Central memory CD8-positive, alpha-beta T cell (primary cell): Measurements from ENCODE around the gene C10orf95.

ENCODE experiments used
- ATAC-seq: fragments of 150-1000 bp; cut with Tn5 transposase; replicated peaks from 2 replicates; pipeline ENCODE4 v1.10.0; 2022; ENCODE audit warnings: mild to moderate bottlenecking, moderate FRiP score, moderate number of reproducible peaks; ENCODE audit not compliant: poor library complexity, severe bottlenecking; ENCODE audit errors: extremely low read depth
- DNase-seq, 2 donors: peaks; one replicate each; pipeline ENCODE4 v3.0.0; 2021; ENCODE audit warnings: low spot score in 2 of 2
- H3K27ac Mint-ChIP-seq: one replicate; pipeline ENCODE4 v1.8.0; 2022; ENCODE audit warnings: low read depth, mild to moderate bottlenecking, moderate library complexity, mixed read lengths
- H3K27me3 Mint-ChIP-seq: one replicate; pipeline ENCODE4 v1.8.0; 2022; ENCODE audit warnings: mixed read lengths
- H3K36me3 Mint-ChIP-seq: one replicate; pipeline ENCODE4 v1.8.0; 2022; ENCODE audit warnings: mild to moderate bottlenecking, moderate library complexity, mixed read lengths; ENCODE audit not compliant: insufficient read depth
- H3K4me1 Mint-ChIP-seq: one replicate; pipeline ENCODE4 v1.8.0; 2022; ENCODE audit warnings: mixed read lengths
- H3K4me3 Mint-ChIP-seq: one replicate; pipeline ENCODE4 v1.8.0; 2022; ENCODE audit warnings: mild to moderate bottlenecking, moderate library complexity, mixed read lengths
- H3K9me3 Mint-ChIP-seq: one replicate; pipeline ENCODE4 v1.8.0; 2022; ENCODE audit warnings: mixed read lengths

Gene C10orf95

DNA sequence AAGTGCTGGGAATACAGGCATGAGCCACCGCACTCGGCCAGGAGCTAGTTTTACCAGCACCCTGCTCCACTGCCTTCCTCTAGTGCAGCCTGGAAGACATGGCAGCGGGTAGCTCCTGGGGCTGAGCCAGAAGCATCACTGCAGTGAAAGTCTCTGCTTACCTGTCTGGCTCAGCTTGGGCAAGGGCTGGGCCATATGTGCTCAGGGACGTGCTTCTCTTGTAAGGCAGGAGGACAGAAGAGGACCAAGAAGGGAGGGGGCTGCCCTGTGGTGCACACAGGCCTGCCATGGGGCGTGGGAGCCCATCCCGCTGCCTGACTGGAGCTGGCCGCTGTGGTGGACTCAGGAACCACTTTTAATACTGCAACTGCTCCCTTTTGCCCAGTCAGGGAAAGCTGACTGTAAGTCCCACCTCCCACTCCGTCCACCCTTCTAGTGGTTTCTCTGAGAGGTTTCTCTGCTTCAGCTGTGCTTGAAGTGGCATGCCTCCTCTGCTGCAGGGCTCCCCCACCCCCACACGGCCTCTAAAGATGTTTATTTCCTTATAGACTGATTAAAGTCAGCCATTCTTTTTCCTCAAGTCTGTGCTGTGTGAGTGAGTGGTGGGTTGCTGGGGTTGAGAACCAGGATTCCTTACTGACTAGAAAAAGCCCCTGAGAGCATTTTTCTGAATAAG lies 25.3 kb upstream of the C10orf95 start:
- Mint-ChIP-seq H3K27me3 (no peaks in the 10 kb centered on the region), H3K27ac (no peak overlapping the region), H3K4me1 (peaks cover 25% of the 10 kb centered on the region), H3K36me3 (peaks cover 28% of the 10 kb centered on the region), H3K4me3 (no peak overlapping the region), H3K9me3 (no peaks in the 10 kb centered on the region)
- ATAC-seq (no peak), DNase-seq (no peak)

DNA sequence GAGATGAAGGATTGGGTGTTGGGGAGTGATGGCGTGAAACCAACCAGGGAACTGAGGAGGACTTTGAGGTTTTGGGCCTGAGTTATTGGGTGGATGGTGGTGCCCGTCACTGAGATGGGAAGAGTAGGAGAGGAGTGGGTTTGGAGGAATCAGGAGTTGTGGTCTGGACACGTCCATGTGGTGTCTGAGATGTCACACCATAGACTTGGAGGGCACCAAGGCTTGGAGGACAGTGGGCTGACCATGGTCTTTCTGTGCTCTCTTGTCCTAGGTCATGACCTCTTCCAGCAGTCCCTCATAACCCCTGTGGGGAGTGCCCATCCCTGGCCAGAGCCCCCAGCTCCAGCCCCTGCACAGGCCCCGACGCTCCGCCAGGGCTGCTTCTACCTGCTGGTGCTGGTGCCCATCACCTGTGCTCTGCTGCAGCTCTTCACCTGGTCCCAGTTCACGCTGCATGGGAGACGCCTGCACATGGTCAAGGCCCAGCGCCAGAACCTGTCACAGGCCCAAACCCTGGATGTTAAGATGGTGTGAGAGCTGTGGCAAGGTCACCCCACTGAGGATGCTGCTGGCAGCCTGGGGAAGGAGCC lies 24.2 kb upstream of the C10orf95 start:
- Mint-ChIP-seq H3K36me3 (peaks cover 19% of the 10 kb centered on the region), H3K4me1 (peaks cover 25% of the 10 kb centered on the region), H3K4me3 (no peak overlapping the region), H3K27ac (no peak overlapping the region), H3K9me3 (no peaks in the 10 kb centered on the region), H3K27me3 (no peaks in the 10 kb centered on the region)
- ATAC-seq, result no peak
- no peak for DNase-seq

DNA sequence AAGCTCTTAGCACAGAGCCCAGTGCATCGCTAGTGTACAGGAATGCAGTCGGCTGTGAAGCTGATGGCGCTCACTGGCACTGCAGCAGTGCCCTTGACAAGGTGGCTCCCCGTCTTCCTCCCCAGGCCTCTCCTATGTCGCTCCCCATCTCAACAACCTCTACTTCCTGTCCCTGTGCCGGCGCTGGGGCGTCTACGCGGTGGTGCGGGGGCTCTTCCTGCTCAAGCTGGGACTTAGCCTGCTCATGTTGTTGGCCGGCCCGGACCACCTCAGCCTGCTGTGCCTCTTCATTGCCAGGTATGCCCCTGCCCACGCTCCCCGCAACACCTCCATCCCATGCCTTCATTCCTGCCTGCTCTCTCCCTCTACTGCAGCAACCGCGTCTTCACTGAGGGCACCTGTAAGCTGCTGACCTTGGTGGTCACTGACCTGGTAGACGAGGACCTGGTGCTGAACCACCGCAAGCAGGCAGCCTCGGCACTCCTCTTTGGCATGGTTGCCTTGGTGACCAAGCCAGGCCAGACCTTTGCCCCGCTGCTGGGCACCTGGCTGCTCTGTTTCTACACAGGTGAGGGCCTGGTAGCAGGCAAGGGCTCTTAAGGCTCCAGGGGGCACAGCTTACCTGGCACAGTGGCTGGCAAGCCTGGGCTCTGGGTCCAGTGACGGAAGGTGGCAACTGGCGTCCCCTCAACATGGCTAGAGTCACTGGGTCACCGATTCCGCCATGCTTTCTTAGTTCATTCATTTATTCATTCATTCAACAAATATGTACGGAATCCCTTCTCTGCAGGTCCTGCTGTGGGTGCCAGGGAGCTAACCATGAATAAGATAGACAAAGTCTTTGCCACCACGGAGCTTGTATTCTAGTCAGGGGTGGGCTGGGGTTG lies 22.3 kb upstream of the C10orf95 start:
- Mint-ChIP-seq H3K36me3 (peaks cover 9% of the 10 kb centered on the region), H3K9me3 (no peaks in the 10 kb centered on the region), H3K4me3 (peak overlapping the region; percentile 33), H3K4me1 (peaks cover 24% of the 10 kb centered on the region), H3K27me3 (no peaks in the 10 kb centered on the region), H3K27ac (peak overlapping the region; percentile 47)
- ATAC-seq, result peak; percentile 43
- DNase-seq, result no peak

DNA sequence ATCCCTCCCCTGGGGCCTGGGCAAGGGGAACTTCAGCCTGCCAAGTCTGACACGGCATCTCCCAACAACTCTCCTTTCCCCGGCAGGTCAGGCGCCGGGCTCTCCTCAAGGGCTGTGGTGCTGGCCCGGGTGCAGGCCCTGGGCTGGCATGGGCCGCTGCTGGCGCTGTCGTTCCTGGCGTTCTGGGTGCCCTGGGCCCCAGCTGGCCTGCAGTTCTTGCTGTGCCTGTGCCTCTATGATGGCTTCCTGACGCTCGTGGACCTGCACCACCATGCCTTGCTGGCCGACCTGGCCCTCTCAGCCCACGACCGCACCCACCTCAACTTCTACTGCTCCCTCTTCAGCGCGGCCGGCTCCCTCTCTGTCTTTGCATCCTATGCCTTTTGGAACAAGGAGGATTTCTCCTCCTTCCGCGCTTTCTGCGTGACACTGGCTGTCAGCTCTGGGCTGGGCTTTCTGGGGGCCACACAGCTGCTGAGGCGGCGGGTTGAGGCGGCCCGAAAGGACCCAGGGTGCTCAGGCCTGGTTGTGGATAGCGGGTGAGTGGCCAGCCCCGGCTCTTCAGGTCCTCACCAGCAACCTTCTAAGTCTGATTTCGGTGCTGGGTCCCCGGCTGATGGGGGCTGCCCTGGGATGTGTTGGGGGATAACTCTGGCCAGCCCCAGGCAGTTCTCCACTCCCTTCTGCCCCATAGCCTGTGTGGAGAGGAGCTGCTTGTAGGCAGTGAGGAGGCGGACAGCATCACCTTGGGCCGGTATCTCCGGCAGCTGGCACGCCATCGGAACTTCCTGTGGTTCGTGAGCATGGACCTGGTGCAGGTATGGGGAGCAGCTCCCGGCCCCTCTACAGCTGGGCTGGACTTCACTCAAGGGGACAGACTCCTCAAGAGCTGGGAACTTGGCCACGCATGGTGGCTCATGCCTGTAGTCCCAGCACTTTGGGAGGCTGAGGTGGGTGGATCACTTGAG lies 19.5 kb upstream of the C10orf95 start:
- Mint-ChIP-seq H3K27me3 (no peaks in the 10 kb centered on the region), H3K9me3 (no peaks in the 10 kb centered on the region), H3K4me1 (peaks cover 24% of the 10 kb centered on the region)

DNA sequence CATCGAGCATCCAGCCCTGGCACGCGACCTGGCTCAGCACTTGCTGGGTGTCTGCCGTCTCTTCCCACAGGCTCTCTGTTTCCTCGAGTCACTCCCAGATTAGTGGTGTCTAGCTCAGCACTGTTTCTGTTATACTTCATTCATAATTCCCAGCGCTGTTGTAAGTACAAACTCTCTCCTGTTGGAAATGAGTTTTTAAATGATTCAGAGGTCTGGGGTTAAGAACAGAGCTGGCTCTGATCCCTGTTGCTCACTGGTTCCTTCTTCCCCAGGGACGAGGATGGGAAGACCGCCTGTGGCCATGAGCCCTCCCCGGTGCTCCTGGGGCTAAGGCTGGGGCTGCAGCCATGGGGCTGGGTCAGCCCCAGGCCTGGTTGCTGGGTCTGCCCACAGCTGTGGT lies 17.3 kb upstream of the C10orf95 start:
- Mint-ChIP-seq H3K27ac (no peak overlapping the region), H3K4me3 (no peak overlapping the region), H3K9me3 (no peaks in the 10 kb centered on the region), H3K27me3 (no peaks in the 10 kb centered on the region), H3K36me3 (peaks cover 4% of the 10 kb centered on the region), H3K4me1 (peaks cover 17% of the 10 kb centered on the region)
- ATAC-seq, result no peak
- DNase-seq, result no peak

More for the DNA sequence above, 19.5 kb upstream of the C10orf95 start:
- DNase-seq (no peak), ATAC-seq (no peak)
- H3K36me3 Mint-ChIP-seq, result peaks cover 6% of the 10 kb centered on the region
- no peak overlapping the region for H3K4me3 Mint-ChIP-seq
- no peak overlapping the region for H3K27ac Mint-ChIP-seq

DNA sequence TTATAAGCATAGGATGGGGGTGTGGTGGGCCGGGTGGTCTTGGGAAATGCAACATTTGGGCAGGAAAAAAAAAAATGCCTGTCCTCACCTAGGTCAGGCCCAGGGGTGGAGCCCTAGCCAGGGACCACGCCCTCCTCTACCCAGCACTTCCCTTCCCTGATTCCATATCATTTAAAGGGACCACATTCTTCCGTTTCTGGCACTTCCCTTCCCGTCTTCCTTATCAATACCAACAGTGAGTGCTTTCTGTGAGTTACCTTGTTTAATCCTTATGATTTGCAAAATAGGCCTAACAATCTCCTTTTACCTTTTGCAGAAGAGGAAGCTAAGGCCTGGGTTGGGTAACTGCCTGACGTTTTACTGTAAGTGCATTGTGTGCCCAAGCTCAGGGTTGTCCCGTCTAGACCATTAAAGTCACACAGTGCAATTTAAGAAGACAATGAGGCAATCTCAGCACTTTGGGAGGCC lies 16.7 kb upstream of the C10orf95 start:
- ATAC-seq, result no peak
- no peak for DNase-seq

DNA sequence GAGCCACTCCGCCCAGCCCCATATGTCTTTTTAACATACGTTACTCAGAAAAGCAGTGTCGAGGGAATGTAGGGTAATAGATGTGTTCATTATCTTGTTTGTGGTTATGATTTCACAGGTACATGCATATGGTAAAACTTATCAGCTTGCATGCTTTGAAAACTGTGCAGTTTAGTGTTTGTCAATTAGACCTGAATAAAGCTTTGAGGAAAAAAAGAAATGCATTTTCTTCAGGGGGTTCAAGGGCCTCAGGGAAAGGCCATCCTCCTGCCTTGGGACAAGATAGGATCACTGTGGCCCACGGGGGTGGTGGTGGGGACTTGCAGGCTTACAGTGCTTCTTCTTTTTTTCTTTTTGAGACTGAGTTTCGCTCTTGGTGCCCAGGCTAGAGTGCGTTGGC lies 16.0 kb upstream of the C10orf95 start:
- H3K36me3 Mint-ChIP-seq, result peaks cover 1% of the 10 kb centered on the region
- no peak overlapping the region for H3K27ac Mint-ChIP-seq
- DNase-seq (no peak), ATAC-seq (no peak)
- no peaks in the 10 kb centered on the region for H3K9me3 Mint-ChIP-seq
- no peak overlapping the region for H3K4me3 Mint-ChIP-seq
- peaks cover 12% of the 10 kb centered on the region for H3K4me1 Mint-ChIP-seq
- no peaks in the 10 kb centered on the region for H3K27me3 Mint-ChIP-seq

More for the DNA sequence above, 16.7 kb upstream of the C10orf95 start:
- no peak overlapping the region for H3K4me3 Mint-ChIP-seq
- H3K4me1 Mint-ChIP-seq, result peaks cover 10% of the 10 kb centered on the region
- no peaks in the 10 kb centered on the region for H3K27me3 Mint-ChIP-seq
- H3K9me3 Mint-ChIP-seq, result no peaks in the 10 kb centered on the region
- H3K36me3 Mint-ChIP-seq, result peaks cover 1% of the 10 kb centered on the region
- H3K27ac Mint-ChIP-seq, result no peak overlapping the region

DNA sequence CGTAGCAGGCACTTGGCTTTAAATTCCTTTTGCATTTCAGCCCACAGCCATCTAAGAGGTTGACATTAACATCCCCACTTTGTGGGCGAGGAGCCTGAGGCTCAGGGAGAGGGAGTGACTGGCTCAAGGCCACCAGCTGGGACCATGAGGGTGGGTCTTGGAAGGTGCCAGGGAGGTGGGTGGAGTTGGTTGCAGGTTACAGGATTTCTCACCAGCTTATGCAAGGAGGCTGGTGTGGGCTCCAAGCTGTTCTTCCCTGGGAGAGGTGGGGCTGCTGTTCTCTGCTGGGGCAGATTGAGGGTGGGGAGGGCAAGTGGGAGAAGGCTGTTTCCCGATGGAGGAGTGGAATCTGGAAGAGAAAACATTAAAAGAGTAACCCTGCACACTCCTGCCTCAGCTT lies 14.1 kb upstream of the C10orf95 start:
- DNase-seq (no peak), ATAC-seq (no peak)
- H3K4me1 Mint-ChIP-seq, result peaks cover 30% of the 10 kb centered on the region
- H3K27me3 Mint-ChIP-seq, result no peaks in the 10 kb centered on the region
- H3K36me3 Mint-ChIP-seq, result peaks cover 8% of the 10 kb centered on the region
- no peak overlapping the region for H3K4me3 Mint-ChIP-seq
- no peaks in the 10 kb centered on the region for H3K9me3 Mint-ChIP-seq
- H3K27ac Mint-ChIP-seq, result no peak overlapping the region

DNA sequence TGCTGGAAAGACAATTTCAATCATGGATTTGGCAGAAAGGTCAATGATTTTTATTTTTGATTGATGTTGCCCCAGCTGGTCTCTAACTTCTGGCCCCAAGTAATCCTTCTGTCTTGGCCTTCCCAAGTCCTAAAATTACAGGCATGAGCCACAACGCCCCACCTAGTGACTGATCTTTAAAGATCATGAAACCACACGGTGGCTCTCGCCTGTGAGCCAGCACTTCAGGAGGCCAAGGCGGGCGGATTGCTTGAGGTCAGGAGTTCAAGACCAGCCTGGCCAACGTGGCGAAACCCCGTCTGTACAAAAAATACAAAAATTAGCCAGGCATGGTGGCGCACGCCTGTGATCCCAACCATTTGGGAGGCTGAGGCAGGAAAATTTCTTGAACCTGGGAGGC lies 12.6 kb upstream of the C10orf95 start:
- Mint-ChIP-seq H3K4me3 (no peak overlapping the region), H3K27ac (no peak overlapping the region)
- ATAC-seq, result no peak

DNA sequence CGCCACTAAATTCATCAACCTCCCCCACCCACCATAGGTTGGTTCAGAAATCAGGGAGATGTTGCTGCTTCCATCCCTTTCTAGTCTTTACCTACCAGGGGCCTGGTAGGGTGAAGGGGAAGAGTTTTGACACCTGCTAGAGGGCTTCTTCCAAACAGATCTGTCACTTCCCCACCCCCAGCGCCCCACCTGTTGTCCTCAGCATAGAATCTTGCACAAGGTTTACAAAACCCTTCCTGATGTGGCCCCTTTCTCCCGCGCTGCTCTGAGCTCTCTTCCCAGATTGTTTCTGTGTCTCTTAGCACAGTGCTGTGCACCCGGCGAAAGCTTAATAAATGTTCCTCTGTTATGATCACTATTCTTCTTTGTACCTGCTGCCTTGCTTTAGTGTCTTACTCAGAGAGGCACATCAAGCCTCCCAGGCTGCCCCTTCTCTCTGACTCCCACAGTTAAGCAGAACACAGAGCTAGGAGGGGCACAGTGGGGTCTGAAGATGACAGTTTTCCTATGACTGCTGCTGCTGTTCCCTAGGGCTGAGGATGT lies 11.2 kb upstream of the C10orf95 start:
- peak overlapping the region; percentile 93 for H3K4me3 Mint-ChIP-seq
- no peaks in the 10 kb centered on the region for H3K27me3 Mint-ChIP-seq
- peaks cover 8% of the 10 kb centered on the region for H3K36me3 Mint-ChIP-seq
- no peaks in the 10 kb centered on the region for H3K9me3 Mint-ChIP-seq
- peaks cover 25% of the 10 kb centered on the region for H3K4me1 Mint-ChIP-seq
- no peak for DNase-seq
- no peak for ATAC-seq
- no peak overlapping the region for H3K27ac Mint-ChIP-seq

More for the DNA sequence above, 12.6 kb upstream of the C10orf95 start:
- DNase-seq, result no peak
- peaks cover 8% of the 10 kb centered on the region for H3K36me3 Mint-ChIP-seq
- no peaks in the 10 kb centered on the region for H3K9me3 Mint-ChIP-seq
- H3K27me3 Mint-ChIP-seq, result no peaks in the 10 kb centered on the region
- peaks cover 25% of the 10 kb centered on the region for H3K4me1 Mint-ChIP-seq

DNA sequence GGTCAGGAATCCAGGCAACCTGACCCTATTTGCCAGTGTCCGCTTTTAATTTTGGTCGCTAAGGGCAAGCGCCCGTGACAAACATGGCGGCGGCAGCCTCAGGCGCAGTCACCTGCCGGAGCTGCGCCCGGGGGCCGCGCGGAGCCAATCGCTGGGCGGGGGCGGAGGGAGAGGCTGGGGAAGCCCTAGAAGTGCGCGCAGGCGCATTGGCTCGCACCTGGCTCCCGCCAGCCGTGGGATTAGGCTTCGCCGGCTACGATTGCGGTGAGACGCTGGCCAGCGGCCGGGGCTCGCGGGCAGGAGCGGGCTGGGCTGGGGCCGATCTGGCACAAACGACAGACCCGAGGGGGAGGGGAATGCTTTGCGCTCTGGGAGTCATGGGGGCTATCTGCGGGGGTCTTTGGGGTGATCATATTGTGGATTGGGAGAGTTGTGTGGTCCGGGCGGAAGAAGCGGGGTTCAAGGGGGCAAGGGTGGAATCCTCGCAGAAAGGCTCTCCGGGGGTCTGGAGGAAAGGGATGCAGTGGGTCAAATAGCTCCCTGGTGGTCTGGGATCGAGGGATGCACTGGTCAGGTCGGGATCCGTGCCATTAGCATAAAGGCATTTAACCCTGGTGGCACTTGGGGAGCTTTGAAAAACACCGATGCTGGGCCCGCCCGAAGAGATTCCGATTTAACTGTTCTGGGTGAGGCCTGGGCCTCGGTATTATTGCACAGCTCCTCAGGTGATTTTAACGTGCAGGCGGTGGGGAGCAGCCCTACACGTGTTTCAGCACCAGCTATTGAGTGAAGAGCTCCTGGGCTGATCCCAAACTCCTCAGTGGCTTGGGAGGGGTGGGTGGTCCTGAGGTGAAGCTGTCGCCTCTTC lies 10.1 kb upstream of the C10orf95 start:
- Mint-ChIP-seq H3K27me3 (no peaks in the 10 kb centered on the region), H3K9me3 (no peaks in the 10 kb centered on the region), H3K4me1 (peaks cover 25% of the 10 kb centered on the region), H3K27ac (peak overlapping the region; percentile 90), H3K36me3 (peaks cover 8% of the 10 kb centered on the region), H3K4me3 (peak overlapping the region; percentile 93)
- peak; percentile 99 for ATAC-seq
- DNase-seq, result peak; percentile 81 to 84
